HG02943 (cell line): ENCODE measurements around the gene SORCS2.

Experiments used
- ATAC-seq: cut with Tn5 transposase; IDR thresholded peaks from one replicate; pipeline ENCODE4 v1.9.1; 2021; ENCODE audit warnings: mild to moderate bottlenecking, low read depth, moderate library complexity; ENCODE audit not compliant: unreplicated experiment

SORCS2 gene

DNA sequence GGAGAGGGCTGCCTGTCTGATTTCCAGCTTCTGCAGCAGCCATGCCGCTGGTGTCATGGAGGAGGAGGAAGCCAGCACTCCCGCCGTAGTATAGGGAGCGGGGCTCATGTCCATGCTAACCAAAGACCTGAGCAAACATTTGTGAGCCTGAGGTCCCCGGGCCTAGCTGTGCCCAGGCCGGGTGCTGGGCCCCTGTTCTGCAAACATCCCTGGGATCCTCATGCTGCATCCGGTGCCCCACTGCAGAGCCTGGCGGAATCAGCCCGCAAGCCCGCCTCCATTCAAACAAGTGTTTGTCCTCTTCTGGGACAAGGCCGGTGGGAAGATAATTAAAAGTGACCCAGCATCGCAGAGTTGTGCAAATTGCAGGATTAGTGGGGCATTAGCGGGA, 106.3 kb downstream of the SORCS2 start:
- ATAC-seq, result no peak

DNA sequence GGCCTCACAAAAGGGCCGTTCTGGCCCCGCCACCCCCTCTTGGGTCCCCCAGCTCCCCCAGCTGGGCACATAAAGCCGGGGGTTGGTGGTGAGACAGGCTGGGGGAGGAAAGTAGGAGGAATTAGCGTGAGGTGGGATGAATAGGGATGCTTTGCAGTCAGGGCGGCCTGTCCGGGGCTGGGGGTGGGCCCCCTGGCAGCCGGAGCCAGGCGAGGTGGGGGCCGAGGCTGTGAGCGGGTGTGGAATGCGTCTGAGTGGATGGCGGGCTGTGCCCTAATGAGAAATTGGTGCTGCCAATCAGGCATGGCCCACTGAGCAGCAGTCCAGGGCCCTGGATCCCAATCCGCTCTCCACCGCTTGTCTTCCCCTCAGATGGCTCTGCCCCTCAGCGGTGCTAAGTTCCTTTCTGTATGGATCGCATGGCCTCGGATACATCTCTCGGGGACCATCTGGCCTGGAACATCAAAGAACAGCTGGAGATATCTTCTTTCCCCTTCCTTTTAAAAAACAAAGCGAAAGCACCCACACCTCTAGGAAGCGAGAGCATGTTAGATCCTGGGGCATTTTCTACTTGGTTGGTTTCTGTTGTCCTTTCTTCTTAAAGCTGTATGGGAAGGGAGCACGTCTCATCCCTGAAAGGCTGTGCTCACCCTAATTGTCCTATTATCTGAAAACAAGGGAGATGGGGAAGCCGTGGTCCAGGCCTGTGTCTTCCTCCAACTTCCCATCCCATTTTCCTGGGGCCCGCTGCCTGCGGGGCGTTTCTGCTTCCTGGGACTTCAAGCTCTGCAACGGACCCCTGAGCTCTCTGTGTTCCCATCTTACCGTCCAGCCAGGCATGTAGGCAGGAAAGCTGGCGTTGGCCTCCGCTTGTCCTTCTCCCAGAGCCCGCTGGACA, 106.9 kb downstream of the SORCS2 start:
- no peak for ATAC-seq

DNA sequence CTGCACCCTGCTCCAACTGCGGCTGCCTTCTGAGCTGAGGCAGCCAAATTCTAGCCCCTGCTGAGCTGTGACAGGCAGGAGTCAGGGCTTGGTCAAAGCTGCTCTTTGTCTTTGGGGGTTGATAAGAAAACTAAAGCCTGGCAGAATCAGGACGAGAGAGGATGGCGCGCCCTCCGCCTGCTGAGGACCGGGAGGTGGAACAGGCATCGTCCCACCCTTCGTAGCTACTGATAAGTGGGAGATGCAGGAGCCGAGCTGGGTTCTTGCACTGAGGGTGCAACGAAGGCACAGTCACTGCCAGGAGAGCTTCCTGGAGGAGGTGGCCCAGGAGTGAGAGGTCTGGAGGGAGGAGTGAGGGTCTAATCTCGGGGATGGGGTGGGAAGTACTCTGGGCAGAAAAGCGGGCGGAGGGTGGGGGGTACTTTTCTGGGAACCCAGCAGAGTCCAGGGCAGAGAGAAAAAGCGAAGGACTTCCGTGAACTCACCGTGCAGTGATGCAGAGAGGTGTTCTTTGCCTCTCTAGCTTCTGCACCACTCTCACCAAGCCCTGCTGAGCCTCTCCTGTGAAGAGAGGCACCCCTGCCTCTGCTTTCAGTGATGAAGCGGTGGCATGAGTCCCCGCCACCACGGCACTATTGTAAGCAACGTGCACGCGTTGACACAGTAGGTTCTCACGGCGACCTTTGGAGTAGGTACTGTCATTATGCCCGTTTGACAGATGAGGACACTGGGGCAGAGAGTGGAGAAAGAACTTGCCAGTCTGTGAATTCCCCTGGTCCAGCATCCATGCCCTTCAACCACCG, 107.8 kb downstream of the SORCS2 start:
- ATAC-seq, result no peak

DNA sequence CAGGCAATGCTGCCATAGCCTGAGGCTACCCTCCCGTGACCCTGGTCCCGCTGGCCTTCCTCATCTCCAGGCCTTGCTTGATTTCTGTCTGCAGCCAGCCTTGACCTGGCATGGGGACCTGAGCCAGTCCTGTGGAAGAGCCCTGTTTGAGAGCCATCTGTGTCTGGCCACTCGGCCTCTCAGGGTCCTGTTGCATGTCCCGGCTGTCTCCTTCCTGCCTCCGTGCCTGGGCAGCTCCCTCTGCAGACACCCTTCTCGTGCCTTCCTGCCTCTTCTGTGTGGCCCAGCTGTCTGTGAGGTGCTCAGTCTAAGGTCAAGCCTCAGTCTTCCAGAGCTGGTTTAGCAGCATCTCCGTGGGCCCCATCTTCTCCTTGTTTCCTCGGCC, 108.4 kb downstream of the SORCS2 start:
- ATAC-seq, result no peak

DNA sequence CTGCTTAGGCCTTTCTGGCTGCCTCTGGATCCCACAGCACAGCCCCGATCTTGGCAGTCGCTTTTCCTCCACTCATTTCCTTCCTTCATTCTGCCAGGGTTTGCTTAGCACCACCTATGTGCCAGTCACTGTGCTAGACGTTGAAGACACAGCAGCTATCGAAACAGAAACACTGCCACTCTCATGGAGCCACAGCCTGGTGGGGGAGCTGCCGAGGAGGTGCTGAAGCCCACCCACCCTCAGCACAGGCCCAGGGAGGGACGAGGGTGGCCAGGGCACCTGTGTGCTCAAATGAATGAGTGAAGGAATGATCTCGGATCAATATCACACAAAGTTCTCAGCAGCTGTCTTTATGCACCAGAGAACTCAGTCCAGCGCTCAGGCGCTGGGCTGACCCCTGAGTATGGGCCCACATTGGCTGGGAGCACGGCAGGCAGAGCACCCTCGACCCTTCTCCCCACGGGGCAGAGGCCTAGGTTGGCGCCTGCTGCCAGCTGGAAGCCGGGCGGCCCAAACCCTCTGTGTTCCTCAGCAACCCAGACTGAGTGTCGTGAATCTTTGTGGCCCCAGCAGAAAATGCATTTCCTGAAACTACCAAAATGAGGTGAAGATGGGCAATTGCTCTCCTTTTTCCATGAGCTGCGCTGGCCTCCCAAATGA, 108.9 kb downstream of the SORCS2 start:
- no peak for ATAC-seq

DNA sequence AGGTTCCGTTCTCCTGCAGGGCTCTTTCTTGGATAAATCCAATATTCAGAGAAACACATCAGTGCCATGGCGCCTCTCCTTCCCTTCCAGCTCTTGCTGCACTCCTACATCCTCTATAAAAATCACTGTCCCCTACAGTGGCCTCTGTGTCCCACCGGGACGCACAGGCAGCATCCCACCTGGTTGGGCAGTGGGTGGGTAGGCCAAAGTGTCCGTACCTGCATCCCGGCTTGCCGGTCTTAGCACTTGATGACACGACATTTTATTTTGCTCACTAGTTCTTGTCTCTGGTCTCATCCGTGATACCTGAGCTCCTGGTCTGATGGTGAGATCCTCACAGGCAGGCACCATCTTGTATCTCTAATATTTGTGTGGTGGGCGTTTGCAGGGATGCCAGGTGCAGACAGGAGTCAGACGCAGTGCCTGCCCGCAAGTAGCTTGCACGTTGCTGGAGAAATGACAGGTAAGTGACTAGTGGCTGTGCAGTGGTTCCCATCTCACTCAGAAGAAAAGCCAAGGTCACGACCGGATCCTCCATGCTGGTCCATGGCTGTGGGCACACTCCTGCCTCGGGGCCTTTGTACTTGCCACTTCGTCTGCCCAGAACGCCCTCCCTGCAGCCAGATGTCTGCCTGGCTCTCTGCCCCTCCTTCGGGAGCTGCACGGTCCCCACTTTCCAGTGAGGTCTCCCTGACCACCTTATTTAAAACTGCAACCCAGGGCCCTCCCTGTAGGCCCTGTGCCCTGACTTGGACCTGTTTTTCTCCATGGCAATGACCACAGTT, 109.7 kb downstream of the SORCS2 start:
- no peak for ATAC-seq

DNA sequence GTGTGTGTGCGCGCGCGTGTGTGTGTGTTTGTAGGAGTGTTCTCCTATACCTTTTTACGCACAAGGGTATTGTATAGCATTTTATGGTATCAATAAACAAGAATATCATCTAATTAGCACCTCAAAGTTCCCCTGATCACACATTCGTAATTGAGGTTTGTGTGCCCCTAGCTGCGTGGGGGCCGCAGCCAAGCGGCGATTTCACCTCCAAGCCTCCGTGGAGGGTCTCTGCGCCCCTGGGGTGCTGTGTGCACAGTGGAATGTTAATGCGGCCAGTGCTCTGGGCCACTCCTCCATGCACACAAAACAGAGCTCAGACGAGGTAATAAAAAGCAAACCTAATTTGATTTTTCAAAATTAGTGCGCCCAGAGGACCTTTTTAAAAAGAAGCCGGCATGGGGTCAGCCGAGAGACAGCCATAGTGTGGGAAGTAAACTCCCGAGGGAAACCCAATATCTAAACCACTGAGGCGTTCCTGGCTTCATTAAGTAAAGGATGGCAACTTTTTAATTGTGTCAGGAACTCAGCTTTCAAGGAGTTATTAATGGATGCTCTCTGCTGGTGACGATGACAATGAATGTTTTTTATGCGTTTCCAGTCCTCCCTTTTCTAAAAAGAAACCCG, 110.6 kb downstream of the SORCS2 start:
- ATAC-seq, result no peak

DNA sequence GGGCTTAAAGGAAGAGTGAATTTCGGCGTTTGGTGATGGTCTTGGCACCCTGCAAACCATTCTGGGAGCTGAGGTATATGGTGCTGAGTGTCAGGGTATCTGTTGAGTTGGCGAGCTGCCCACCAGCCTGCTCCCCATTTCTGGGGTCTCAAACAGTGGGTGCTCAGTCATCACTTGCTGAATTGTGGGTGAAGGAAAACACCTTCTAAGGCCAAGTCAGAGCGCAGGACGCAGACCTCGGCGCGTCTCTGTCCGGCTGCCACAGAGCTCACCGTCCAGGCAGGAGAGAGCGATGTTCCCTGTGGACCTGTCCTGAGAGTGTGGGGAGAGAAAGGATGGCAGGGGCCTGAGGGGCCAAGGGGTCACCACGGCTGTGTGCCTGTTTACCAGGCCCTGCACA, 111.2 kb downstream of the SORCS2 start:
- ATAC-seq, result no peak

DNA sequence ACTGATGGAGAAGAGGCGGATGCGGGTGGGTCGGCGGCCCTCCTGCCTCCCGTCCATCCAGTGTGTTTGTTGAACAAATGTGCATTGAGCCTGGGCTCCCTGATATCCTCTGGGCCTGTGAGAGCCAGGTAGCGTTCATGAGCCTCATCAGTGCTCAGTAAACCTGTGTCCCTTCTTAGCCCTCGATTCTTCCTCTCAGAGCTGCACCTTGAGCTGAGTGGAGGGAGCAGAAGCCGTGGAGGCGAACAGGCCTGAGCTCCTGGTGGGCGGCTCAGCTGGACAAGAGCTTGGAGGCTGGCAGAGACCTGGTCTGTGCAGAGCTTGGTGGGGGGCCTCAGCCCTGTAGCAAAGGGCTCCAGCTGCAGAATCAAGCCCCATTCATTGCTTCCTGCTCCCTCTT, 112.1 kb downstream of the SORCS2 start:
- ATAC-seq, result no peak

DNA sequence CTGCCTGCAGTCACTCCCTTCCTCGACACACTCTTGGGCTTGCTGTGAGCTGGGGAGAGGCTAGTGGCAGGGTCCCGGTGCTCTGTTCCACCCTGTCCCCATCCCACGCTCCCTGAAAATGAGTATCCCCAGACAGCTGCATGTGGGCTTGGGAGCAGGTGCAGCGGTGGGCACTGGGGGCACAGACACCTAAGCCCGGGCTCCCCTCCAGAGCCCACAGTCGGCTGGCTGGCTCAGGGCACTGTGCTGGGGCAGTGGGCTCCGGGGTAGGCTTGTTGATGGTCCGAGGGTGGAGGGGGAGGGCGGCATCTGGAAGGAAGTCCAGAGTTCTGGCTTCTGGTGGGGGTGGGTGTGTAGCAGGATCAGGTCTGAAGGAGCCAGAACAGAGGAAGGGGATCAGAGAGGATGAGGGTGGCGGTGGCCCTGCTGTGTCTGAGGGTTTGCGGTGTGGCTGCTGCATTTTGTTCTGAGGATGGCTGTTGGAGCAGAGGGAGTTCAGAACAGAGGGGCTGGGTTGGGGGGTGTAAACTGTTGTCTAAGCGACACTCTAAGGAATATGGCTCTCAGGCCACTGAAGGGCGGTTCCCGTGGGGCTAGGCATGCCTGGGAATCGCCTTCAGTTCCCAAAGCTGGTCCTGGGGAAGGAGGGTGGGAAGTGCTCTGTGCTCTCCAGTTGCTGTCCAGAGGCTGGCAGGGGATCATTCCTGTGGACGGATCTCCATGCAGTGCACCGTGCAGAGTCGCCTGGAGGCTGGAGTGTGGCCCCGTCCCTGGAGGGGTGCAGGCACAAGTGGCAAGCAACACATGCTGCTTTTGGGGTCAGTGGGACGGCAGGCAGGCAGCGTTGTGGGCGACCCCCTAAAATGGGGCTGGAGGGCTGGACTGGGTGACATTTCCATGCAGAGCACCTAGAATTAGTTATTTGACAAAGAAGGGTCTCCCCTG, 114.0 kb downstream of the SORCS2 start:
- no peak for ATAC-seq

DNA sequence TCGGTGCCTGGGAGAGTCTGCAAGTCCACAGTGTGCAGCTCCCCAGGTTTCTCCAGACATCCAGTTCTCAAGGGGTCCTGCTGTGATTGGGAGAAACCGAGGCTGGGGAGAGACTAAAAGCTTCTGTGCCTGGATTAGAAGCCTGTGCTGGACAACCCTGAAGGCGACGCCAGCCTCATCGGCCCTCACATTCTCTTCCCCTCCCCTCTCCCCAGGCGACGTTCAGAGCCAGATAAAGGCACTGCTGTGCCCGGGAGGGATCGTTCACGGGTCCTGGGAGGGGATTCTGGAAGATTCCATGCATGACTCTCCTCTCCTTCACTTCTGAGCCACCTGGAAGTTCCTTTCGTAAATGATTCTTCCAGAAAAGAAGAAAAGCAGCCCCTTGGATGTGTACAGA, 114.6 kb downstream of the SORCS2 start:
- no peak for ATAC-seq

DNA sequence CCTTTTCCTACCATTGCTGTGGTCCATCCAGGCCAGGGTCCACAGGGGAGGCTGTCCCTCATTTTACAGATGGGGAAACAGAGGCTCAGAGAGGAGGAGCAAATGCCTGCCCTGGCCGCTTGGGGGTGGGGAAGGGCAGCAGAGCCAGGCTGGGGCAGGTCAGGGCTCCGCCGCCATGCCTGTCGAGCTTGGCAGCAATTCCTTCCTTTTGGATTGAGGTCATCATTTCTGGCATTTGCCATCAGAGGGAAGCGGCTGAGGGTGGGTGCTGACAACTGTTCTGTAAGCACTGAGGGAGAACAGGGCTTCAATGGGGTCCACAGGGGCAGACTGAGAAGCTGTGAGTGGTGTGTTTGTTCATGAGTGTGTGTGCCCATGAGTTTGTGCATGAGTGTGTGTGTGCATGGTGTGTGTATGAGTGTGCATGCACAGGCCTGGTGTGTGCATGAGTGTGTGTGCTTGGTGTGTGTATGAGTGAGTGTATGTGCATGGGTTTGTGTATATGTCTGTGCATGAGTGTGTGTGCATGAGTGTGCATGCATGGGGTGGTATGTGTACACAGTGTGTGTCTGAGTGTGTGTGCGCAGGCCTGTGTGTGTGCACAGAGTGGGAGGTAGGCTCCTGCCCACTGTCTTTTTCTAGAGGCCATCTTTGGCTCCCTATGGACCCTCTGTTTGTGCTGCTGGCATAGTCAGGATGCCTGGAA, 115.2 kb downstream of the SORCS2 start:
- ATAC-seq, result no peak

DNA sequence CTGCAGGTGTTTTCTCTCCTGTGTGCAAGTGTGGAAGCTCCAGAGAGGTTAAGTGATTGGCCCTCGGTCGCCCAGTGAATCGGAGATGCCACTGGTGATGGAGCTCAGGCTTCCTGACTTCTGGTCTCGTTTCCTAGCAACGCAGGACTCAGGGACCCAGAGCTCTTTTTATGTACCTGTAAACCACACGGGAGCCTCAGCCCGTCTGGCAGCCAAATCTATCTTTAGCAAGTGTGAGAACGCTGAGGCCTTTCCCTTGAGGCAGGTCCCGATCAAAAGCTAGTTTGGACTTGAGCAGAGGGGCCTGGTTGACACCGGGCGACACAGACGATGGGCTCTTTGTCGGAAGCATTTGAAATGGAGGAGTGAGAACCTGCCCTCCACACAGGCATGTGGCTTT, 116.8 kb downstream of the SORCS2 start:
- no peak for ATAC-seq

DNA sequence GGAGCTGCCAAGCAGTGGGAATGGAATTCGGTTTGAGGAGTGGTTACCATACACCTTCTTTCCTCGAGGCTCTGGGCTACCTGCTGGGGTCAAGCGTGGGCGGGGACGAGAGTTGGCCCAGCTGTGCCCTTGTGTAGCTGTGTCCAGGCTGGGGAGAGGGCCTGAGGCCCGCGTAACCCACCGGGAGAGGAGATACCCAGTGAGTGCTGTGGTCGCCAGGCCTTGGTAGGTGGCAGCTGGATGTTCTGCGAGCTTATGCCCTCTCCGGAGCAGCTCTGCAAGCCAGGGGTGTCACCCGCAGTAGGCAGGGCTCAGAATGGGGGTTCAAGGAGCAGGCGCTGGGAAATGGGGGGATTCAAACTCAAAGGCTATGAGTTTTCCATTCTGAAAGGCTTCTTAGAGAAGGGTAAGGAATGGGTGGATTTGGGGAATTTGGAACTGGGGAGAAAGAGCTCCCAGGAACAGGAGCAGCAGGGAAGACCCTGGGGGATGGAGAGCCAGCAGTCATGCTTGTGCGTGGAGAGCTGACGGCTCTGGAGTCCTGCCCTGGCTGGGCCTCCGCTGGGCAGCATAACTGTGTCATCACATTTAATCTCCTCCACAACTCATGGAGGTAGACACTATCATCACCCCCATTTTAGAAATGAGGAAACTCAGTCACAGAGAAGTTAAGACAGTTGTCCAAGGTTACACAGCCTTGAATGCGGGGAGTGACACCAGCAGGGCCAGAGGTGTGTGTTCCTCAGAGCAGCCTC, 117.5 kb downstream of the SORCS2 start:
- ATAC-seq, result no peak

DNA sequence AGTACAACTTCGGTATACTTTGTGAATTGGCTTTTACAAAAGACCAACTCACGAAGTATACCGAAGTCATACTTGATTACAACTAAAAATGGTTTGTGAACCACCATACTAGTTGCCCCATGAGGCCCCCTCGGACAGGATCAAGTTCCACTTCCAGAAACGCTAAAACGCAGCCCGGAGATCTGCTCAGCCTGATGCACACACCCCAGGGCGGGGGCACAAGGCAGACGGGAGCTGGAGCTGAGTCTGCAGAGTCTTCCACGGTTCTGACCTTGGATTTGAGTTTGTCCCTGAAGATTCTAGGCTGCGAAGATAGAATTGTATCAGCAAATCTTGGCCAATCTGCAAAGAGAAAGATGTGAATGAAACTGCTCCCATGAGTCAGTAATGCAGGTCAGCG, 118.1 kb downstream of the SORCS2 start:
- no peak for ATAC-seq

DNA sequence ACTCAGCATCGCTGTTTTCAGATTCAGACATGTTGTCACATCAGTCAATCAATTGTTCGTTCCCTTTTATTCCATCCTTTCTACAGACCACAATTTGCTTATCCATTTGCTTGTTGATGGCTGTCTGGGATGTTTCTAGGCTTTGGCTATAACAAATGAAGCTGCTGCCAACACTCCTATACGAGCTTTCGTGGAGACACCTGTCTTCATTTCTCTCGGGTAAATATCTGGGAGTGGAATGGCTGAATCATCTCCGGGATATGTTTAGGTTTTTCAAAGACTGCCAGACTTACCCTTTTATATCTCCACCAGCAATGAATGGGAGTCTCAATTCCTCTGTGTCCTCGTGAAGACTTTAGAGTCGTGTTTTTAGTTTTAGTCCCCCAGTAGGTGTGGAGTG, 118.9 kb downstream of the SORCS2 start:
- ATAC-seq, result no peak

DNA sequence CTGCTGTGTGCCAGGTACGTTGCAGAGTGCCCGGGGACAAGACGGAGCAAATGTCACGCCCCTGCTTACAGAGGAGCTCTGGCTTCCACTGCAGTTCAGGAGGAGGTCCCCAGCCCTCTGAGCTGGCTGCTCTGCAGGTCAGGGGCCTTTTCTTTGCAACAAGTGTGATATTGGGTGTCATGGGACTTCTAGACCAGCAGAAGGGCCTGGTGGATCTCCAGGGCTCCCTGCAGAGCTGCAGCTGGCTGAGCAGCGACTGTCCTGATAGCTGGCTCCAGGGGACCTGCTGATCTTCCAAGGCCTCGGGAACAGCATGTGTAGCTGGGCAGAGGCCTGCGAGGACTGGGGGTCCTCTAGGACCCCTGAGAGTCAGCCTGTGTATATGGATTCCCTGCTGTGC, 120.4 kb downstream of the SORCS2 start:
- ATAC-seq, result no peak

DNA sequence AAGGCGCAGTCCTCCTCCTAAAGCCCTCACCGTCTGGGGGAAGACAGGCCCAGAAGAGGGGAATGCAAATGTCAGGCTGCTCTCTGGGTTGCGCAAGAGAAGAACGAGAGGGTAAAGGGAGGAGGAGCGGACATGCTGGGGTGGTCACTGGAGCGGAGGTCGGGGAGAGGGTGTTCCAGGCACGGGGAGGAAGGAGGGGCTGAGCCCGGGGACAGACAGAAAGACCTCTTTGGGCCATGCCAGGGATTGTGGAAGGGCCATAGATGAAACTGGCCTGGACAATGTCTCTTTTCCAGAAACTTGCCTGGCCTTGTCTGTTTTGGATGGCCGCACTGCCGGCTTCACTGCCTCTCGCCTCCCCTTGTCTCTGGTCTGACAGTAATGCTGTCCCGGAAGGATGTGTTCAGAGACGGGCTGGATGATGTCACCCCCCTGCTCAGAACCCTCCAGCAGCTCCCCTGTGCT, 121.0 kb downstream of the SORCS2 start:
- ATAC-seq, result no peak
